IMR-90 (cell line): Measurements from ENCODE around the gene KLK1. TPM values are rescaled to one million over a fixed set of nuclear protein-coding genes. Genes with fewer than 3 reads are reported as not detected.

Experiments used
- ATAC-seq: fragments of 200-7000 bp; cut with Tn5 transposase; 2 replicates; pipeline ENCODE4 v1.9.1; 2020; ENCODE audit warnings: low read depth, mild to moderate bottlenecking, moderate library complexity
- BruUV-seq: library from RNA; stranded (reverse); fragments of 400-500 nt; replicated peaks from 2 replicates; lab custom pipeline; 2021; lab: Mats Ljungman, UMichigan
- CTCF ChIA-PET: fragments of 300-600 bp; formaldehyde crosslinking; extraction: SDS; loops from one replicate; lab custom pipeline; 2021; ENCODE audit warnings: antibody characterized with exemption; lab: Yijun Ruan, JAX
- POLR2A ChIA-PET: fragments of 300-600 bp; sonication (Branson Sonifier 250); formaldehyde crosslinking; loops from one replicate; lab custom pipeline; 2022; ENCODE audit warnings: antibody characterized with exemption; ENCODE audit not compliant: unreplicated experiment; lab: Charles Lee
- DNase-seq: peaks from one replicate; pipeline ENCODE4 v3.0.0; 2013
- H2AFZ ChIP-seq: replicated peaks from 2 replicates; pipeline ENCODE3; 2013; ENCODE audit warnings: low read length, mild to moderate bottlenecking; ENCODE audit not compliant: poor library complexity
- H2AK5ac ChIP-seq: 2 replicates; pipeline ENCODE4 v1.6.1; 2013; ENCODE audit warnings: low read depth, low read length, inconsistent platforms
- H2AK9ac ChIP-seq: replicated peaks from 2 replicates; pipeline ENCODE3; 2013; ENCODE audit warnings: mild to moderate bottlenecking, low read depth, low read length, moderate library complexity; ENCODE audit not compliant: poor library complexity
- H2BK120ac ChIP-seq: 2 replicates; pipeline ENCODE4 v1.6.1; 2013; ENCODE audit warnings: low read depth, low read length, inconsistent platforms
- H2BK15ac ChIP-seq: 3 replicates; pipeline ENCODE4 v1.6.1; 2013; ENCODE audit warnings: low read depth, low read length, inconsistent platforms
- H2BK20ac ChIP-seq: 2 replicates; pipeline ENCODE4 v1.6.1; 2013; ENCODE audit warnings: low read depth, mild to moderate bottlenecking, inconsistent platforms, low read length, moderate library complexity
- H2BK5ac ChIP-seq: 2 replicates; pipeline ENCODE4 v1.6.1; 2013; ENCODE audit warnings: mild to moderate bottlenecking, low read depth, low read length, inconsistent platforms; ENCODE audit not compliant: poor library complexity, severe bottlenecking
- H3K14ac ChIP-seq: replicated peaks from 2 replicates; pipeline ENCODE4 v1.6.1; 2013; ENCODE audit warnings: low read depth, low read length, inconsistent platforms
- H3K18ac ChIP-seq: 2 replicates; pipeline ENCODE4 v1.6.1; 2013; ENCODE audit warnings: low read depth, low read length, control low read depth
- H3K23ac ChIP-seq: 2 replicates; pipeline ENCODE4 v1.6.1; 2013; ENCODE audit warnings: low read depth, low read length, inconsistent platforms
- H3K27ac ChIP-seq: 2 replicates; pipeline ENCODE4 v1.5.1; 2013; ENCODE audit warnings: mild to moderate bottlenecking, control low read depth, low read length; ENCODE audit not compliant: insufficient read depth
- H3K27me3 ChIP-seq: 2 replicates; pipeline ENCODE4 v1.6.1; 2013; ENCODE audit warnings: low read length; ENCODE audit not compliant: control insufficient read depth, insufficient read depth
- H3K36me3 ChIP-seq: 2 replicates; pipeline ENCODE4 v1.6.1; 2013; ENCODE audit warnings: low read length, mixed read lengths; ENCODE audit not compliant: control insufficient read depth, insufficient read depth
- H3K4ac ChIP-seq: 2 replicates; pipeline ENCODE4 v1.6.1; 2013; ENCODE audit warnings: low read depth, low read length, inconsistent platforms
- H3K4me1 ChIP-seq: 2 replicates; pipeline ENCODE4 v1.6.1; 2013; ENCODE audit warnings: low read length, mixed read lengths; ENCODE audit not compliant: control insufficient read depth, insufficient read depth
- H3K4me2 ChIP-seq: 2 replicates; pipeline ENCODE4 v1.6.1; 2013; ENCODE audit warnings: low read depth, mild to moderate bottlenecking, control low read depth, low read length, moderate library complexity
- H3K4me3 ChIP-seq: 2 replicates; pipeline ENCODE4 v1.5.1; 2013; ENCODE audit warnings: low read depth, mild to moderate bottlenecking, control low read depth, low read length, moderate library complexity; ENCODE audit not compliant: insufficient read depth
- H3K56ac ChIP-seq: 2 replicates; pipeline ENCODE4 v1.6.1; 2013; ENCODE audit warnings: low read length, inconsistent platforms; ENCODE audit not compliant: insufficient read depth; ENCODE audit errors: extremely low read depth
- H3K79me1 ChIP-seq, 2 experiments: 2 replicates each; pipeline ENCODE4 v1.6.1; 2013; ENCODE audit warnings: low read length in 2 of 2, inconsistent platforms in 1 of 2, low read depth in 1 of 2
- H3K9ac ChIP-seq: 2 replicates; pipeline ENCODE4 v1.6.1; 2013; ENCODE audit warnings: low read depth, low read length, control low read depth
- H3K9me1 ChIP-seq: 2 replicates; pipeline ENCODE4 v1.6.1; 2013; ENCODE audit warnings: low read length, inconsistent platforms; ENCODE audit not compliant: insufficient read depth
- H3K9me3 ChIP-seq: 2 replicates; pipeline ENCODE4 v1.6.1; 2013; ENCODE audit warnings: low read length; ENCODE audit not compliant: control insufficient read depth, insufficient read depth
- H4K20me1 ChIP-seq: 2 replicates; pipeline ENCODE4 v1.6.1; 2013; ENCODE audit warnings: low read length, inconsistent platforms; ENCODE audit not compliant: insufficient read depth
- H4K5ac ChIP-seq: 2 replicates; pipeline ENCODE4 v1.6.1; 2013; ENCODE audit warnings: mild to moderate bottlenecking, low read depth, low read length, control low read depth
- H4K8ac ChIP-seq, 2 experiments: 2 replicates each; pipeline ENCODE4 v1.6.1; 2013; ENCODE audit warnings: low read depth in 2 of 2, low read length in 2 of 2, control low read depth in 1 of 2, inconsistent platforms in 1 of 2
- H4K91ac ChIP-seq: 2 replicates; pipeline ENCODE4 v1.6.1; 2013; ENCODE audit warnings: low read depth, low read length, inconsistent platforms; ENCODE audit not compliant: insufficient read depth
- CEBPB ChIP-seq: IDR thresholded peaks from 2 replicates; pipeline ENCODE4 v1.6.1; 2012; ENCODE audit warnings: low read depth, low read length, improper control_type of control experiment
- FOS ChIP-seq: fragments of 150-350 bp; IDR thresholded peaks from 2 replicates; pipeline ENCODE4 v1.6.1; 2016; ENCODE audit warnings: low read depth, low read length
- MAZ ChIP-seq: IDR thresholded peaks from 2 replicates; pipeline ENCODE4 v1.6.1; 2012; ENCODE audit warnings: low read depth, mild to moderate bottlenecking, low read length, improper control_type of control experiment, moderate library complexity, borderline replicate concordance
- NFE2L2 ChIP-seq: fragments of 150-350 bp; IDR thresholded peaks from 2 replicates; pipeline ENCODE4 v1.6.1; 2016; ENCODE audit warnings: low read depth, mild to moderate bottlenecking, low read length
- RFX5 ChIP-seq: IDR thresholded peaks from 2 replicates; pipeline ENCODE4 v1.8.0; 2012; ENCODE audit warnings: low read depth, mild to moderate bottlenecking, low read length, moderate library complexity
- WGBS, 2 experiments: methylation state at CpG; one replicate each; pipeline versions ENCODE4 v1.1.5 to v1.1.7; 2013; ENCODE audit warnings: missing lambda C conversion rate in 2 of 2; ENCODE audit not compliant: insufficient read length in 1 of 2; ENCODE audit errors: extremely low coverage in 2 of 2; 5-methylcytosine and 5-hydroxymethylcytosine counted together
- dilution Hi-C: fragments of 300-500 bp; cut with HindIII; formaldehyde crosslinking; loops from one replicate; pipeline ENCODE4 v1.14.3; 2018; ENCODE audit warnings: low sequenced_read_pairs; ENCODE audit not compliant: unreplicated experiment
- in situ Hi-C: fragments of 300-500 bp; cut with MboI; formaldehyde crosslinking; loops from 3 replicates; pipeline ENCODE4 v1.14.3; 2019; ENCODE audit warnings: low sequenced_read_pairs, inconsistent platforms, mixed read lengths
- intact Hi-C: fragments of 100-400 bp; cut with micrococcal nuclease; formaldehyde crosslinking; loops from 2 replicates; pipeline ENCODE4 v1.10.0; 2022
- polyA plus RNA-seq, 3 experiments: library from polyadenylated mRNA; depleted of rRNA; stranded (reverse); fragments of >200 nt; gene quantifications; 2 replicates each; pipeline ENCODE4 v1.2.3, GENCODE V29; 2012; ENCODE audit warnings: low replicate concordance in 1 of 3
- total RNA-seq: library from RNA; depleted of rRNA; stranded (reverse); fragments of >200 nt; gene quantifications from 2 replicates; pipeline ENCODE4 v1.2.3, GENCODE V29; 2012
- TF ChIP-seq, protein P1 (sequence below): conservative IDR thresholded peaks from 2 replicates; pipeline ENCODE4 v1.5.1; 2012; ENCODE audit warnings: mild to moderate bottlenecking, low read depth, low read length, improper control_type of control experiment
- TF ChIP-seq, protein P2 (sequence below): fragments of 150-350 bp; IDR thresholded peaks from 2 replicates; pipeline ENCODE4 v1.6.1; 2017; ENCODE audit warnings: mild to moderate bottlenecking, antibody characterized with exemption, low read length, low read depth

Gene KLK1
- total and polyA plus RNA-seq, 2 of the 4 experiments (the other 2 are of a cell fraction) = not detected

DNA sequence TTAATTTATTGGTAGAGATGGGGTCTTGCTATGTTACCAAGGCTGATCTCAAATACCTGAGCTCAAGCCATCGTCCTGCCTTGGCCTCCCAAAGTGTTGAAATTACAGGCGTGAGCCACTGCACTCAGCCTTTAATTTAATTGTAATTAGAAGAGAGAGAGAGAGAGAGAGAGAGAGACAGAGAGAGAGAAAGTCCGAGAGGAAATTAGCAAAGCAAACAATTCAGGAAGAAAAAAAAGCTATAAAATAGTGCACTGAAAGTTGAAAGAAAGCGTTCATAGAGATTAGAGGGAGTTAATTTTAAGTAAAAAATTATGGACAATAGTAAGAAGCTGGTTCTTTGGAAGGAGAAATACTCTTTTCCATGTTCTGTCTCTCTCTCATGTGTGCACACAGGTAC, 46.3 kb downstream of the KLK1 start:
- Histone ChIP-seq H4K8ac (no peak overlapping the region), H3K56ac (no peak overlapping the region), H3K4me2 (no peak overlapping the region), H2BK120ac (no peak overlapping the region), H3K27me3 (peaks cover 32% of the 10 kb centered on the region), H3K9me3 (no peaks in the 10 kb centered on the region), H3K4me1 (no peaks in the 10 kb centered on the region), H3K23ac (no peak overlapping the region), H3K79me1 (no peaks in the 10 kb centered on the region), H3K4me3 (no peak overlapping the region), H3K4ac (no peak overlapping the region), H3K9ac (no peak overlapping the region), H3K14ac (no peak overlapping the region), H2AFZ (no peak overlapping the region), H4K5ac (no peak overlapping the region), H3K36me3 (no peaks in the 10 kb centered on the region), H3K27ac (no peak overlapping the region), H3K9me1 (no peaks in the 10 kb centered on the region), H4K91ac (no peak overlapping the region), H2BK5ac (no peak overlapping the region), H3K18ac (no peak overlapping the region), H2BK15ac (no peak overlapping the region), H2AK9ac (no peak overlapping the region), H2AK5ac (no peak overlapping the region), H4K20me1 (no peaks in the 10 kb centered on the region), H2BK20ac (no peak overlapping the region)
- BruUV-seq = no TSS peak
- no peak for TF ChIP-seq RFX5
- no peak for TF ChIP-seq CEBPB
- TF ChIP-seq, protein P1, sequence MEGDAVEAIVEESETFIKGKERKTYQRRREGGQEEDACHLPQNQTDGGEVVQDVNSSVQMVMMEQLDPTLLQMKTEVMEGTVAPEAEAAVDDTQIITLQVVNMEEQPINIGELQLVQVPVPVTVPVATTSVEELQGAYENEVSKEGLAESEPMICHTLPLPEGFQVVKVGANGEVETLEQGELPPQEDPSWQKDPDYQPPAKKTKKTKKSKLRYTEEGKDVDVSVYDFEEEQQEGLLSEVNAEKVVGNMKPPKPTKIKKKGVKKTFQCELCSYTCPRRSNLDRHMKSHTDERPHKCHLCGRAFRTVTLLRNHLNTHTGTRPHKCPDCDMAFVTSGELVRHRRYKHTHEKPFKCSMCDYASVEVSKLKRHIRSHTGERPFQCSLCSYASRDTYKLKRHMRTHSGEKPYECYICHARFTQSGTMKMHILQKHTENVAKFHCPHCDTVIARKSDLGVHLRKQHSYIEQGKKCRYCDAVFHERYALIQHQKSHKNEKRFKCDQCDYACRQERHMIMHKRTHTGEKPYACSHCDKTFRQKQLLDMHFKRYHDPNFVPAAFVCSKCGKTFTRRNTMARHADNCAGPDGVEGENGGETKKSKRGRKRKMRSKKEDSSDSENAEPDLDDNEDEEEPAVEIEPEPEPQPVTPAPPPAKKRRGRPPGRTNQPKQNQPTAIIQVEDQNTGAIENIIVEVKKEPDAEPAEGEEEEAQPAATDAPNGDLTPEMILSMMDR = no peak
- no peak for TF ChIP-seq MAZ
- TF ChIP-seq FOS = no peak
- TF ChIP-seq, protein P2, sequence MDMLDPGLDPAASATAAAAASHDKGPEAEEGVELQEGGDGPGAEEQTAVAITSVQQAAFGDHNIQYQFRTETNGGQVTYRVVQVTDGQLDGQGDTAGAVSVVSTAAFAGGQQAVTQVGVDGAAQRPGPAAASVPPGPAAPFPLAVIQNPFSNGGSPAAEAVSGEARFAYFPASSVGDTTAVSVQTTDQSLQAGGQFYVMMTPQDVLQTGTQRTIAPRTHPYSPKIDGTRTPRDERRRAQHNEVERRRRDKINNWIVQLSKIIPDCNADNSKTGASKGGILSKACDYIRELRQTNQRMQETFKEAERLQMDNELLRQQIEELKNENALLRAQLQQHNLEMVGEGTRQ = no peak
- no peak for TF ChIP-seq NFE2L2
- in situ Hi-C loops (loop anchor here (5.0 kb wide), 1 partner anchor 70 kb away; no protein-coding TSS in a partner anchor), dilution Hi-C loops (no loop called here), intact Hi-C loops (no loop called here)
- DNase-seq = no peak
- 100% methylated on average over 1 of the region's 4 CpGs; no CpG with 5 or more reads in 1 of the 2 experiments for WGBS, 2 experiments
- no peak for ATAC-seq
- ChIA-PET CTCF (interaction anchor here (1.0 kb wide), 1 partner anchor 240 kb away, joined by 6 read pairs; no protein-coding TSS in a partner anchor), POLR2A (no interaction called here)
